Measurements from ENCODE around the gene ATXN7L3.

DNA sequence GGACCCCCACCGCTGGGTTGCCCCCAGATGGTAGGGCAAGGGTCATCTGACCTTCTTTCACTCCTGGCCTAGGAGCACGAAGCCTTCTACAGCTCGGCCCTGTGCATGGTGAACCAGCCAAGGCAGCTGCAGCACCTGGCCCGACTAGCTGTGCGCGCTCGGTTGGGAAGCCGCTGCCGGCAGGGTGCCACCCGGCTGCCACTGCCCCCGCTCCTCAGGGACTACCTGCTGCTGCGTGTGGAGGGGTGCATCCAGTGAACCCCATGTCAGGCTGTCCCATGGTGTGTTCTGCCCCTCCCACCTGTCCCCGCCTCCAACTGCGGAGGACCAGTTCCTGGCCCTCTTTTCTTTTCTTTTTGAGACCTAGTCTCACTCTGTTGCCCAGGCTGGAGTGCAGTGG, 21.6 kb downstream of the ATXN7L3 start:
- TF ChIP-seq CTCF (conservative IDR thresholded peaks at IDR 0.05) (no peak), ZFX (IDR thresholded peaks at IDR 0.05) (no peak)

Data from C4-2B (cell line).